Ovary (tissue), 3 donors: ENCODE measurements around the gene ING1.

Experiments
- CTCF ChIP-seq, 3 donors: fragments of 450-650 bp in 2 of 3; fragments of 200-600 bp in 1 of 3; IDR thresholded peaks; one replicate each; pipeline versions ENCODE4 v1.5.1 to v1.8.0; 2016 to 2022; ENCODE audit warnings: antibody characterized with exemption in 3 of 3, mild to moderate bottlenecking in 1 of 3
- EP300 ChIP-seq: sonication (generic); formaldehyde crosslinking; IDR thresholded peaks from one replicate; pipeline ENCODE4 v1.6.1; 2017; ENCODE audit warnings: antibody characterized with exemption
- POLR2A ChIP-seq: fragments of 450-650 bp; IDR thresholded peaks from one replicate; pipeline ENCODE4 v1.6.1; 2017; ENCODE audit warnings: antibody characterized with exemption, mild to moderate bottlenecking, moderate library complexity
- donor health status: DM: no; HTN: no; CAD: no.

GRCh38 chr13:110769097-110769496 lies 55.6 kb downstream of the ING1 start:
- TF ChIP-seq CTCF (IDR thresholded peaks at IDR 0.05): no peak
- no peak for TF ChIP-seq POLR2A
- no peak for TF ChIP-seq EP300
